HG03520 (cell line): ENCODE results near the gene VSTM1.
"Not testable (repeated sequence)": the region's sequence is repeated elsewhere in the genome, so short reads cannot be mapped to it uniquely, and the experiment has no call there.

Experiments
- ATAC-seq: cut with Tn5 transposase; IDR thresholded peaks from one replicate; pipeline ENCODE4 v1.9.1; 2021; ENCODE audit warnings: mild to moderate bottlenecking, moderate library complexity; ENCODE audit not compliant: unreplicated experiment

The VSTM1 gene

DNA sequence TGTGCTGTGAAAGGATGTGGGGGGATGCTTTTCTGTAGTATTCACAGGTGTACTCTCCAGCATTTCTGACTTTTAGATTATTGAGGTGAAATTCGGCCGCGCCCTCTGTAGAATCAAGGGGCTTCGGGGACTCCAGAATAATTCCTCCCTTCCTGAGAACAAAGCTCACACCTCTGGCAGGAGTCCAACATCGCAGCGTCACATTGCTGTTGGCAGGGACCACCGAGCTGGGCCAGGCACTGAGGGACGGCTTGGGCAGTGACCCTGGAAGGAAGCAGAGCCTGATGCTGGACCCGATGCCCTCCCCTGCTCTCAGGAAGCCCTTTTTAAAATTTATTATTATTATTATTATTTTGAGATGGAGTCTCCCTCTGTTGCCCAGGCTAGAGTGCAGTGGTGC, 11.2 kb upstream of the VSTM1 start:
- ATAC-seq = no peak

GRCh38 chr19:54073829-54074228, 10.1 kb upstream of the VSTM1 start:
- ATAC-seq = no peak

DNA sequence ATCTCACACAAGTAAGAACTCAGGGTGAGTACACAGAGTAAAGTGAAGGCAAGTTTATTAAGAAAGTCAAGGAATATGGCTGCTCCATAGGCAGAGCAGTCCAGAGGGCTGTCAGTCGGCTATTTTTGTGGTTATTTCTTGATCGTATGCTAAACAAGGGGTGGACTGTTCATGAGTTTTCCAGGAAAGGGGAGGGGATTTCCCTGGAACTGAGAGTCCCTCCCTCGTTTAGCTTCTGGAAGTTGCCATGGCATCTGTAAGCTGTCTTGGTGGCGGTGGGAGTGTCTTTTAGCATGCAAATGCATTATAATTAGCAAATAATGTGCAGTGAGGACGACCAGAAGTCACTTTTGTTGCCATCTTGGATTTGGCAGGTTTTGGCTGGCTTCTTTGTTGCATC, 5.8 kb upstream of the VSTM1 start:
- ATAC-seq = no peak

DNA sequence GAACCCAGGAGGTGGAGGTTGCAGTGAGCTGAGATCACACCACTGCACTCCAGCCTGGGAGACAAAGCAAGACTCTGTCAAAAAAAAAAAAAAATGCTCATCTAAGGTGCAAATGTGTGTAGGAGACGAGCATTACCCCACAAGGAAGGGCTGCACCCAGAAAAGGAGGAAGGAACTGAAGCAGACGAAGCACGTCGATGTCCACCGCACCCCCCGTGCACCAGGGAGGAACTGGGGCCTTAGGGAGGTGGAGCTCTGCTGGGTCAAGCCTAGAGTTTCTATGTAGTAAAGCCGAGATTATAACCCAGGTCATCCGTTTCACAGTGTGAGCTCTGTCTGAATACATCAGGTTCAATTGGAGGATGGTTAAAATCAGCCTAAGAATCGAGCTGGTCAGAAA, 1.1 kb downstream of the VSTM1 start:
- no peak for ATAC-seq

GRCh38 chr19:54047616-54048015, 16.1 kb downstream of the VSTM1 start:
- ATAC-seq = no peak

DNA sequence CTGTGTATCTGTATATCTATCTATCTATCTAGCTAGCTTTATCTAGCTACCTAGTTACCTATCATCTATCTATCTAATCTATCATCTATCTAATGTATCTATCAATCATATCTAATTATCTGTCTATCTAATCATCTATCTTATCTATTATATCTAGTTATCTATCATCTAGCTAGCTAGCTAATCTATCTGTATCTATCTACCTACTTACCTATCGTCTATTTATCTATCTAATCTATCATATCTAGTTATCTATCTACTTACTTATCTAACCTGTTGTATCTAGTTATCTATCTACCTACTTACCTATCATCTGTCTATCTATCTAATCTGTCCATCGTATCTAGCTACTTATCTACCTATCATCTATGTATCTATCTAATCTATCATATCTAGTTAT, 17.9 kb downstream of the VSTM1 start:
- ATAC-seq = no peak

DNA sequence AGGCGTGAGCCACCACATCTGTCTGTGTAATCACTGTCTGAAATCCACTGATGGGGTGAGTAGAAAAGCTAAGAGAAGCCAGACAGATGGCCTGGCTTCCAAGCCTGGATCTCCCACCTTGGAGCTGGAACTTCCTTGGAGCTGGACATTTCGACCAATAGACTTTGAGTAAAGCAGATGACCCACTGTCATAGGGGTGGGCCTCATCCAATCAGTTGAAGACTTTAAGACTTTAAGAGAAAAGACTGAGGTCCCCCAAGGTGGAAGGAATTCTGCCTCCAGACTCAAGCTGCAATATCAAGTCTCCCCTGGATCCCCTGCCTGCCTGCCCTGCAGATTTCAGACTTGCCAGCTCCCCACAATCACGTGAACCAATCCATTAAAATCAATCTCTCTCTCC, 20.7 kb downstream of the VSTM1 start:
- no peak for ATAC-seq

GRCh38 chr19:54041969-54042606, 21.6 kb downstream of the VSTM1 start:
- ATAC-seq = no peak

- ATAC-seq = no peak
These were observed 23.7 kb downstream of the VSTM1 start for GRCh38 chr19:54040003-54040402.

DNA sequence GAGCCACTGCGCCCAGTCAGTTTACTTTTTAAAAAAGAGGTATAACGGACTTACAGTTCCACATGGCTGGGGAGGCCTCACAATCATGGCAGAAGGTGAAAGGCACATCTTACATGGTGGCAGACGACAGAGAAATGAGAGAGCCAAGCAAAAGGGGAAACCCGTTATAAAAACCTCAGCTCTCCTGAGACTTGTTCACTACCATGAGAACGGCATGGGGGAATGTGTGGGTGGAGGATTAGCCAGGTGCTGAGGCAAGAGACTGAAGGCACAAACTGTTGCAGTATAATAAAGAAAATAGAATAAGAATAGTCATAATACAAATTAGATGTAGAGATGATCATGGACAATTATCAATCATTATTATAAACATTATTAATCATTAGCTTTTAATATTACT, 27.2 kb downstream of the VSTM1 start:
- ATAC-seq = not testable (repeated sequence)

GRCh38 chr19:54035215-54036178, 28.2 kb downstream of the VSTM1 start:
- no peak for ATAC-seq

DNA sequence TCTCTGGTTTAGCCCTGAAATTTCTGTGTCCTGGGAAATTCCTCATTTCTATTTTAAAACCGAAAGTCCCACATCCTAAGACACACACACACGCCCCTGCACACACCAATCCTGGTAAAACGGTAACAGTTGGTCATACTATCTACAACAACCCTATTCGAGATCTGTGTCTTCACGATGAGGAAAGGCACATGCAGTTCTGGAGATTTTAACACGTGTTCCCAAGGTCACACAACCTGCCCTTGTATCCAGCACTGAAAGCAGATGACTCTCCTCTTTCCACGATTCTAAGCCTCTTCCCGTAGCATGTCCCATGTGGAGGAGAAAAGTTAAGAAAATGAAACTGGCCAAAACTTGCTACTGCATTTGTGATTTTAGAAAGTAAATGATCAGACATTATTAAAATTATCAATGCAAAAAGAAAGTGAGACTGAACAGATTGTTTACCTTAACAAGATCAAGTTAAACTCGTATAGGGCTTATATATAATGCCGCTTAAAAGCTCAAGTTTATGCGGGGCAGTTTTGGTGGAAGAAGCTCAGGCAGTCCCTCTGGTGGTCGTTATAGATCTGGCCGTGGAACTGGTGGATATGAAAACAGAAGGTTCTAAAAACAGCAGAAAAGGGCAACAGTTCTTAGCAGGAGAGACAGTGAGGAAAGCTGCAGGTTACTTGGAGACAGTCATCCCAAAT, 32.7 kb downstream of the VSTM1 start:
- ATAC-seq = no peak

DNA sequence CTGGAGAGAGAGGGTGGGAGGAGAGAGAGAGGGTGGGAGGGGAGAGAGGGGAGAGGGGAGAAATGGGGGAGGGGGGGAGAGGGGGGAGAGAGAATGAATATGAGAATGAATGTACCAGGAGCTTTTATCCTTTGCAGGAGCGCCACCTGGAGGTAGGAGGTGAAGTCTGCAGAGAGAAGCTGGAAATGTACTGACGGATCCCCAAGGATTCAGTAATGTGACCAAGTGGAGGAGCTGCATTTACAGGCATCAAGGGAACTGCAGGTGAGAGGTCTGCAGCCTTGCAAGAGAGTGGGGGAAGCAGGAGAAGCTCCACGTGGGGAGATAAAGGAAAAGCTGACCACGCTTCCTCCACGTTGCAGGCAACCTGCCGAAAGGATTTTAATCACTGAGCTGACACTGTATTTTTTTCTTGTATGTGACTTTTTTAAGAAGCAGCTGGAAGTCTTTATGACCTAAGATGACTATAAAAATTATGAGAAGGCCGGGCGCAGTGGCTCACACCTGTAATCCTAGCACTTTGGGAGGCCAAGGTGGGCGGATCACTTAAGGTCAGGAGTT, 33.7 kb downstream of the VSTM1 start:
- ATAC-seq = no peak

- ATAC-seq = no peak
These were observed 34.4 kb downstream of the VSTM1 start for GRCh38 chr19:54029301-54029700.

DNA sequence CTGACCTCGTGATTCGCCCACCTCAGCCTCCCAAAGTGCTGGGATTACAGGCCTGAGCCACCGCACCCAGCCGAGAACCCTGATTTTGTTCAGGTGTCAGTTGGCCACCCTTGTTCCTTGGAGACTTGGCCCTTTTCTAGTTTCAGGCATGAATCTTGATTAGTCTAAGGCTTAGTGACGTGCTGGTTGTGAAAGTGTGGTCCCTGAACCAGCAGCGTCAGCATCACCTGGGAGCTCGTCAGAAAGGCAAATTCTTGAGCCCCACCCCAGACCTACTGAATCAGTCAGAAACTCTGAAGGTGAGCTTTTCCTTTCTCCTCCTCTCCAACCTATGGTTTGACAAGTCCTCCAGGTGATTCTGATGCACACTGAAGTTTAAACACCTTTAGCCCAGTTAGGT, 37.0 kb downstream of the VSTM1 start:
- no peak for ATAC-seq

DNA sequence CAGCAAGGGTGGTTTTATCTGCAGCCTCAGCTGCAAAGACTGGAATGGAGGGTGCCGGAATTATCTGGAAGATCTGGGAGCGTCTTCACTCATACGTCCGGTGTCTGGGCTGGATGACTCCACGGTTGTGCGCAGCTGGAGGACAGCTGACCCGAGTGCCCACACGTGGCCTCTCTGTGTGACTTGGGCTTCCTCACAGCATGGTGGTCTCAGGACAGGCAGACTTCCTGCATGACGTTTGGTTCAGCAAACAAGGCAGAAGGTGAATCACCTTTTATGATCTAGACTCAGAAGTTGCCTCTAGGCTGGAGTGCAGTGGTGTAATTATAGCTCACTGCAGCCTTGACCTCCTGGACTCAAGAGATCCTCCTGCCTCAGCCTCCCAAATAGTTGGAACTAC, 39.0 kb downstream of the VSTM1 start:
- ATAC-seq = no peak

GRCh38 chr19:54023191-54023590, 40.5 kb downstream of the VSTM1 start:
- ATAC-seq = no peak

GRCh38 chr19:54021932-54022331, 41.8 kb downstream of the VSTM1 start:
- ATAC-seq = no peak

- no peak for ATAC-seq
These were observed 42.3 kb downstream of the VSTM1 start for GRCh38 chr19:54021363-54021762.

- no peak for ATAC-seq
These were observed 46.4 kb downstream of the VSTM1 start for GRCh38 chr19:54017261-54017660.

DNA sequence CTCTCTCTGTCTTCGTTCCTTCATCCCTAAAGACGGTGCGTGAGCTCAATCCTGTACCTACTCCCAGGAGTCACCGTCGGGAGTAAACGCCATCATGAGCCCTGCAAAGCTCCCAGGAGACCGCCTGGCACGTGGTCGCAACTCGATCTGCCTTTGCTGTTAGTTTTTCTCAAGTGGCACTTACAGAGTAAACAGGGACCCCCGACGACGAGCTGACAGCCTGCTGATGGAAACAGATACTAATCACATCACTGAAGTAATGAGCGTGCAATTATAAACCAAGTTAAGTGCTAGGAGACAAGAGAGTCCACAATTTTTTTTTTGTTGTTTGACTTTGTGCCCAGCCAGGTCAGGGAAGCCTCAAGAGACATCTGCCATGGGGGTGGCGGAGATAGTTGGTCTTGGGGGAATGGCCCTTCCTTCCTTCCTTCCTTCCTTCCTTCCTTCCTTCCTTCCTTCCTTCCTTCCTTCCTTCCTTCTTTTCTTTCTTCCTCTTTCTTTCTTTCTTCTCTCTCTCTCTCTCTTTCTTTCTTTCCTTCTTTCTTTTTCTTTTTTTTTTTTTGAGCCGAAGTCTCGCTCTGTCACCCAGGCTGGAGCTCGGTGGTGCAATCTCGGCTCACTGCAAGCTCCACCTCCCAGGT, 48.7 kb downstream of the VSTM1 start:
- ATAC-seq = no peak
